ENCODE data around the gene PROX1.

PROX1 gene

GRCh38 chr1:214044438-214045214, 56.9 kb downstream of the PROX1 start:
- Mint-ChIP-seq H3K9me3 (peaks cover 5% of the 10 kb centered on the region), H3K36me3 (no peaks in the 10 kb centered on the region), H3K4me3 (no peak overlapping the region), H3K27ac (no peak overlapping the region), H3K4me1 (no peaks in the 10 kb centered on the region)
- ATAC-seq, result no peak
- DNase-seq (ENCODE audit: low spot score in 2 of 2), result no peak

GRCh38 chr1:214050513-214051401, 63.0 kb downstream of the PROX1 start:
- no peak overlapping the region for H3K27ac Mint-ChIP-seq
- peaks cover 5% of the 10 kb centered on the region for H3K9me3 Mint-ChIP-seq
- H3K36me3 Mint-ChIP-seq, result no peaks in the 10 kb centered on the region
- DNase-seq (ENCODE audit: low spot score in 2 of 2) (no peak), ATAC-seq (no peak)
- no peak overlapping the region for H3K4me3 Mint-ChIP-seq
- no peaks in the 10 kb centered on the region for H3K4me1 Mint-ChIP-seq

GRCh38 chr1:214051786-214052185, 64.0 kb downstream of the PROX1 start:
- Mint-ChIP-seq H3K4me1 (no peaks in the 10 kb centered on the region), H3K9me3 (peaks cover 5% of the 10 kb centered on the region), H3K36me3 (no peaks in the 10 kb centered on the region), H3K27ac (no peak overlapping the region), H3K4me3 (no peak overlapping the region)
- ATAC-seq, result no peak
- no peak for DNase-seq (ENCODE audit: low spot score in 2 of 2)

- Mint-ChIP-seq H3K27ac (no peak overlapping the region), H3K9me3 (no peaks in the 10 kb centered on the region), H3K4me1 (no peaks in the 10 kb centered on the region)
These were observed 70.3 kb downstream of the PROX1 start for GRCh38 chr1:214058076-214058475.

GRCh38 chr1:214066190-214066589, 78.4 kb downstream of the PROX1 start:
- no peak overlapping the region for H3K4me3 Mint-ChIP-seq
- H3K9me3 Mint-ChIP-seq, result peaks cover 4% of the 10 kb centered on the region
- no peaks in the 10 kb centered on the region for H3K4me1 Mint-ChIP-seq
- H3K36me3 Mint-ChIP-seq, result no peaks in the 10 kb centered on the region
- no peak for ATAC-seq
- DNase-seq (ENCODE audit: low spot score in 2 of 2), result no peak
- no peak overlapping the region for H3K27ac Mint-ChIP-seq

More at GRCh38 chr1:214058076-214058475, 70.3 kb downstream of the PROX1 start:
- ATAC-seq (no peak), DNase-seq (ENCODE audit: low spot score in 2 of 2) (no peak)
- H3K36me3 Mint-ChIP-seq, result no peaks in the 10 kb centered on the region
- no peak overlapping the region for H3K4me3 Mint-ChIP-seq

GRCh38 chr1:214066936-214067335, 79.2 kb downstream of the PROX1 start:
- H3K4me1 Mint-ChIP-seq, result no peaks in the 10 kb centered on the region
- peaks cover 4% of the 10 kb centered on the region for H3K9me3 Mint-ChIP-seq
- no peak overlapping the region for H3K27ac Mint-ChIP-seq
- DNase-seq (ENCODE audit: low spot score in 2 of 2), result no peak
- H3K4me3 Mint-ChIP-seq, result no peak overlapping the region
- H3K36me3 Mint-ChIP-seq, result no peaks in the 10 kb centered on the region
- ATAC-seq, result no peak

GRCh38 chr1:214067397-214067796, 79.6 kb downstream of the PROX1 start:
- Mint-ChIP-seq H3K9me3 (peaks cover 4% of the 10 kb centered on the region), H3K4me3 (no peak overlapping the region), H3K36me3 (no peaks in the 10 kb centered on the region), H3K27ac (no peak overlapping the region), H3K4me1 (no peaks in the 10 kb centered on the region)
- ATAC-seq, result no peak
- DNase-seq (ENCODE audit: low spot score in 2 of 2), result no peak

GRCh38 chr1:214067853-214068703, 80.3 kb downstream of the PROX1 start:
- Mint-ChIP-seq H3K27ac (no peak overlapping the region), H3K9me3 (peaks cover 4% of the 10 kb centered on the region), H3K4me1 (no peaks in the 10 kb centered on the region), H3K4me3 (no peak overlapping the region), H3K36me3 (no peaks in the 10 kb centered on the region)
- ATAC-seq, result no peak
- no peak for DNase-seq (ENCODE audit: low spot score in 2 of 2)

- DNase-seq (ENCODE audit: low spot score in 2 of 2) (no peak), ATAC-seq (no peak)
- Mint-ChIP-seq H3K9me3 (peaks cover 4% of the 10 kb centered on the region), H3K4me3 (no peak overlapping the region), H3K27ac (no peak overlapping the region), H3K4me1 (no peaks in the 10 kb centered on the region), H3K36me3 (no peaks in the 10 kb centered on the region)
These were observed 81.2 kb downstream of the PROX1 start for GRCh38 chr1:214068979-214069378.

- Mint-ChIP-seq H3K27ac (no peak overlapping the region), H3K4me3 (no peak overlapping the region), H3K9me3 (peaks cover 12% of the 10 kb centered on the region), H3K4me1 (no peaks in the 10 kb centered on the region), H3K36me3 (no peaks in the 10 kb centered on the region)
- DNase-seq (ENCODE audit: low spot score in 2 of 2) (no peak), ATAC-seq (no peak)
These were observed 83.7 kb downstream of the PROX1 start for GRCh38 chr1:214071469-214071868.

GRCh38 chr1:214072426-214073157, 84.8 kb downstream of the PROX1 start:
- no peaks in the 10 kb centered on the region for H3K4me1 Mint-ChIP-seq
- H3K4me3 Mint-ChIP-seq, result no peak overlapping the region
- no peak for ATAC-seq
- H3K9me3 Mint-ChIP-seq, result peaks cover 10% of the 10 kb centered on the region
- H3K36me3 Mint-ChIP-seq, result no peaks in the 10 kb centered on the region
- no peak for DNase-seq (ENCODE audit: low spot score in 2 of 2)
- H3K27ac Mint-ChIP-seq, result no peak overlapping the region

GRCh38 chr1:214074477-214074876, 86.7 kb downstream of the PROX1 start:
- Mint-ChIP-seq H3K36me3 (no peaks in the 10 kb centered on the region), H3K4me1 (no peaks in the 10 kb centered on the region), H3K9me3 (peaks cover 8% of the 10 kb centered on the region), H3K4me3 (no peak overlapping the region), H3K27ac (no peak overlapping the region)
- DNase-seq (ENCODE audit: low spot score in 2 of 2), result no peak
- ATAC-seq, result no peak

GRCh38 chr1:214075305-214075998, 87.7 kb downstream of the PROX1 start:
- Mint-ChIP-seq H3K4me1 (no peaks in the 10 kb centered on the region), H3K27ac (no peak overlapping the region), H3K9me3 (peaks cover 8% of the 10 kb centered on the region), H3K36me3 (no peaks in the 10 kb centered on the region), H3K4me3 (no peak overlapping the region)
- DNase-seq (ENCODE audit: low spot score in 2 of 2), result no peak
- ATAC-seq, result no peak

- no peaks in the 10 kb centered on the region for H3K36me3 Mint-ChIP-seq
- no peak overlapping the region for H3K27ac Mint-ChIP-seq
- H3K9me3 Mint-ChIP-seq, result peaks cover 8% of the 10 kb centered on the region
- no peak for DNase-seq (ENCODE audit: low spot score in 2 of 2)
- no peak for ATAC-seq
- H3K4me3 Mint-ChIP-seq, result no peak overlapping the region
- no peaks in the 10 kb centered on the region for H3K4me1 Mint-ChIP-seq
These were observed 88.4 kb downstream of the PROX1 start for GRCh38 chr1:214075999-214076707.
